MG63 (cell line): Measurements from ENCODE around the gene ADARB2. TPM values are rescaled to one million over a fixed set of nuclear protein-coding genes. Genes with fewer than 3 reads are reported as not detected.
"Not testable (repeated sequence)": the region's sequence is repeated elsewhere in the genome, so short reads cannot be mapped to it uniquely, and the experiment has no call there.

ENCODE experiments used
- DNase-seq: peaks from one replicate; pipeline ENCODE4 v3.0.0-alpha.2; 2020
- H3K27me3 ChIP-seq: fragments of 250-450 bp; sonication (Bioruptor Pico); 2 replicates; pipeline ENCODE4 v1.5.1; 2020; ENCODE audit warnings: mild to moderate bottlenecking, moderate library complexity
- H3K36me3 ChIP-seq: fragments of 250-450 bp; sonication (Bioruptor Pico); 2 replicates; pipeline ENCODE4 v1.5.1; 2020; ENCODE audit warnings: mild to moderate bottlenecking, moderate library complexity
- H3K4me3 ChIP-seq: fragments of 250-450 bp; sonication (Bioruptor Pico); 2 replicates; pipeline ENCODE4 v1.5.1; 2020; ENCODE audit warnings: mild to moderate bottlenecking, moderate library complexity
- H3K9me3 ChIP-seq: fragments of 250-450 bp; sonication (Bioruptor Pico); 2 replicates; pipeline ENCODE4 v1.5.1; 2020; ENCODE audit warnings: mild to moderate bottlenecking, moderate library complexity
- total RNA-seq: library from RNA; depleted of rRNA; stranded (reverse); fragments of >200 nt; shearing (Covaris generic); gene quantifications from 2 replicates; pipeline ENCODE4 v1.2.3, GENCODE V29; 2014; ENCODE audit warnings: low replicate concordance

ADARB2 gene
- total RNA-seq, 1 experiment from 2014 or later: not detected

- no peak for DNase-seq
- Histone ChIP-seq H3K4me3 (no peak overlapping the region), H3K36me3 (no peaks in the 10 kb centered on the region), H3K9me3 (no peaks in the 10 kb centered on the region), H3K27me3 (peaks cover 2% of the 10 kb centered on the region; the same call in 1 of the 2 replicates)
Measured at GRCh38 chr10:1625731-1626130, 111.6 kb downstream of the ADARB2 start.

DNA sequence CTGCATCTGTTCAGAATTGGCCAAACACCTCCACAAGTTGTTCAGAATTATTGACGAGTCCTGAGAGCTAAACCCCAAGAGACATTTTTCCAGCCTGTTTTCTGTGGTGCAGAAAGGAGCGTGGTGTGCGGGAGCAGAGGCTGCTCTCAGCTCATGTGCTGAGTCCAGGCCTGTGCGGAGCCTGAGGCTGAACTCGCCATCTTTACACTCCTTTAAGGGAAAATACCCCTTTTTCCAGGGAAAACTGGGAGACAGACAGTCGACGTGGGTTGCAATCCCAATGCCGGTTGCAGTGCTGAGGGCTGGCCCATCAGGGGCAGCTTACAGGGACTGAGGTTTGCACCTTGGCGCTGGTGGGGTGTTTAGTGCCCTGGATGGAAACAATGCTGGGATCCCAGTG is 112.2 kb downstream of the ADARB2 start:
- no peaks in the 10 kb centered on the region for H3K9me3 ChIP-seq
- H3K27me3 ChIP-seq: peaks cover 2% of the 10 kb centered on the region; the same call in 1 of the 2 replicates
- no peak for DNase-seq
- H3K4me3 ChIP-seq: no peak overlapping the region
- no peaks in the 10 kb centered on the region for H3K36me3 ChIP-seq

GRCh38 chr10:1624240-1624639 is 113.1 kb downstream of the ADARB2 start:
- H3K4me3 ChIP-seq: no peak overlapping the region
- DNase-seq: no peak
- no peaks in the 10 kb centered on the region for H3K36me3 ChIP-seq
- peaks cover 2% of the 10 kb centered on the region; the same call in 1 of the 2 replicates for H3K27me3 ChIP-seq
- H3K9me3 ChIP-seq: no peaks in the 10 kb centered on the region

DNA sequence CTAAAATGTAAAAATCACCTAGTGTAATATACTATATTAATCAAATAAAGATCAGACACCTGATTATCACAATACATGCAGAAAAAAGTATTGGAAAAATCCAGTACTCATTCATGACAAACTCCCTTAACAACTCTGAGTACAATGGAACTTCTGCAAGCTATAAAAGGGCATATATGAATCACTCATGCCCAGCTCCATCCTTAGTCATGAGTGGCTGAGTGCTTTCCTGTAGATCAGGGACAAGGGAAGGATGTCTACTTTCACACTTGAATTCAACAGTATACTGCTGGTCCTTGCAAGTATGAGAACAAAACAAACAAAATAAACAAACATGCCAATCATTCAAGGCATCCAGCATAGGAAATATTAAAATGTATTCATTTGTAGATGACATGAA is 116.5 kb downstream of the ADARB2 start:
- H3K27me3 ChIP-seq: peaks cover 2% of the 10 kb centered on the region; the same call in 1 of the 2 replicates
- no peaks in the 10 kb centered on the region for H3K36me3 ChIP-seq
- no peak for DNase-seq
- no peak overlapping the region for H3K4me3 ChIP-seq
- H3K9me3 ChIP-seq: no peaks in the 10 kb centered on the region

DNA sequence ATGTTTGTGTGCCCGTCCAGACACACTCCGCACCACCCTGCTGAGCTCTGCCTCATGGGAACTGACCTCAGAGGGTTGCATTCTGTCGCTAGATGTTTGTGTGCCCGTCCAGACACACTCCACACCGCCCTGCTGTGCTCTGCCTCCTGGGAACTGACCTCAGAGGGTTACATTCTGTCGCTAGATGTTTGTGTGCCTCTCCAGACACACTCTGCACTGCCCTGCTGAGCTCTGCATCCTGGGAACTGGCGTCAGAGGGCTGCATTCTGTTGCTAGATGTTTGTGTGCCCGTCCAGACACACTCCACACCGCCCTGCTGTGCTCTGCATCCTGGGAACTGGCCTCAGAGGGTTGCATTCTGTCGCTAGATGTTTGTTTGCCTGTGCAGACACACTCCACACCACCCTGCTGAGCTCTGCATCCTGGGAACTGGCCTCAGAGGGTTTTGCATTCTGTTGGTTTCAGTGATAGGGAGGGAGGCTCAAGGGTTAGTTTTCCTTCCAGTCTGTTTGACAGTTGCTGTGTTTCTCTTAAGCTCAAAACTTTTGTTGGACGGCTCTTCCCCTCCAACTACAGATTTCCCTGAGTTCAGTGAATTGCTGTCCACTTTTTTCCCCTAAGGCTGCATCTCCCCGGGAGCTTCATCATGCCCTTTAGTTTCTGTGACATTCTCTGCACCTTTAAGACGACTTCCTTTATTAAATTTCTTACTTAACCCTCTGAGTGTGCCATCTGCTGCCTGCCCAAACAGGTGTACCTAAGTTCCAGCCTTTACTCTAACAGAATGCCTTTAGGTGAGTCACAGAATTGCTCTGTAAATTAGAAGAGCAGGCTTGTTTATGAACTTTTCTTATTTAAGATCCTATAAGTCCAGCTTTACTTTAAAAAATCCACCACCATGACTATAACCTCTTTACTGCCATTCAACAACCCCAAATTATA is 119.7 kb downstream of the ADARB2 start:
- not testable (repeated sequence) for H3K36me3 ChIP-seq, H3K27me3 ChIP-seq, DNase-seq, H3K9me3 ChIP-seq, H3K4me3 ChIP-seq

DNA sequence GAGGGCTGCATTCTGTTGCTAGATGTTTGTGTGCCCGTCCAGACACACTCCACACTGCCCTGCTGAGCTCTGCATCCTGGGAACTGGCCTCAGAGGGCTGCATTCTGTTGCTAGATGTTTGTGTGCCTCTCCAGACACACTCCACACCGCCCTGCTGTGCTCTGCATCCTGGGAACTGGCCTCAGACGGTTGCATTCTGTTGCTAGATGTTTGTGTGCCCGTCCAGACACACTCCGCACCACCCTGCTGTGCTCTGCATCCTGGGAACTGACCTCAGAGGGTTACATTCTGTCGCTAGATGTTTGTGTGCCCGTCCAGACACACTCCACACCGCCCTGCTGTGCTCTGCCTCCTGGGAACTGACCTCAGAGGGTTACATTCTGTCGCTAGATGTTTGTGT is 120.6 kb downstream of the ADARB2 start:
- not testable (repeated sequence) for H3K4me3 ChIP-seq, H3K27me3 ChIP-seq, DNase-seq, H3K36me3 ChIP-seq, H3K9me3 ChIP-seq

DNA sequence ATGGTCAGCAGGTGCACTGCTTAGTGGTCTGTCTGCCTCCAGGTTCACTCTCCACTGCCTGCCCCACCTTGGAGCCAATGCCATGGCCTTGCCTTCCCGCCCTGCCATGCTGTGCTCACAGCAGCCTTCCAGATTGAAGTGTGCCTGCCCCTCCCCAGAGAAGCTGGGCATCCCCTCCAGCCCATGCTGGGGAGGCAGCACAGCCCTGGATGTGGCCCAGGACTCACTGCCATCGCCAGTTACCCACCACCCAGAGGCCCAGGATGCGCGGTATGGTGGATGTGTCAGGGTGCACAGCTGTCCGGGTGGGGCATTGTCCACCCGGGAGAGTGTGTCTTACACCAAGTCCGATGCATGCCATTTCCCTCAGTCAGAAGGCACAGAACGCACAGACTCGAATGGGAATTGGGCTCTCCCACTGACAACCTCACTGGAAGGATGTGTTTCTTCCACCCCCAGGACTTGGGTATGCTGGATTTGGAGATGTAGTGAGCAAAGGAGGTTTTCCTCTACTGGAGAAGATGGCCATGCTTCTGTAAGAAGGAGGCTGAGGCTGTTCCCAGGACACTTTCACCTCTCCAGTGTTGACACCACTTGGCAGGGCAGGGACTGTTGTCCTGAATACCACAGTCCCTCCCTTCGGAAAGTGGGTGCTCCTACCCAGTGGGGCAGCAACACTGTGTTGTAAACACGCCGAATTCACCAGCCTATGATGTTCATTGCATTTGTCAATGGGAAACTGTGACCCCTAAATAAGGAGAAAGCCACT is 122.0 kb downstream of the ADARB2 start:
- Histone ChIP-seq H3K9me3 (no peaks in the 10 kb centered on the region), H3K4me3 (no peak overlapping the region), H3K36me3 (no peaks in the 10 kb centered on the region), H3K27me3 (peaks cover 5% of the 10 kb centered on the region)
- no peak for DNase-seq

- H3K9me3 ChIP-seq: no peaks in the 10 kb centered on the region
- no peak overlapping the region for H3K4me3 ChIP-seq
- H3K36me3 ChIP-seq: no peaks in the 10 kb centered on the region
- H3K27me3 ChIP-seq: peaks cover 12% of the 10 kb centered on the region
- no peak for DNase-seq
Measured at GRCh38 chr10:1613511-1613910, 123.8 kb downstream of the ADARB2 start.

- Histone ChIP-seq H3K9me3 (no peaks in the 10 kb centered on the region), H3K27me3 (peaks cover 17% of the 10 kb centered on the region), H3K4me3 (no peak overlapping the region), H3K36me3 (no peaks in the 10 kb centered on the region)
- no peak for DNase-seq
Measured at GRCh38 chr10:1612908-1613307, 124.4 kb downstream of the ADARB2 start.

GRCh38 chr10:1611936-1612550 is 125.3 kb downstream of the ADARB2 start:
- DNase-seq: no peak
- peaks cover 17% of the 10 kb centered on the region for H3K27me3 ChIP-seq
- no peak overlapping the region for H3K4me3 ChIP-seq
- no peaks in the 10 kb centered on the region for H3K36me3 ChIP-seq
- no peaks in the 10 kb centered on the region for H3K9me3 ChIP-seq

- Histone ChIP-seq H3K27me3 (peaks cover 17% of the 10 kb centered on the region), H3K9me3 (no peaks in the 10 kb centered on the region), H3K4me3 (no peak overlapping the region), H3K36me3 (no peaks in the 10 kb centered on the region)
- no peak for DNase-seq
Measured at GRCh38 chr10:1610986-1611770, 126.1 kb downstream of the ADARB2 start.

DNA sequence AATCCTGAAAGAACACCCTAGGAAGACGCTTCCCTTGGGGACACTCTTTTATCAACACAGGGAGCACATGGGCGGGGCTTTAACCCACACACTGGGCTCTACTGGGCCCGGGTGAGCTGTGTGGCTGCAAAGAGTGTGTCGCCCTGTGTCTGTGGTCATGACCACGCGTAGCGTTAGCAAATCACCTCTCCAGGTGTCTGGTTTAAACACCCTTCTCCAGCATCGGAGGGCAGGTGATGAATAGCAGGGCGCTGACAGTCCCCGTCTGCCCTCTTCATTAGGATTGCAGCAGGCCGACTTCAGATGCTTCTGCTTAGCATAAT is 127.7 kb downstream of the ADARB2 start:
- peaks cover 17% of the 10 kb centered on the region for H3K27me3 ChIP-seq
- no peaks in the 10 kb centered on the region for H3K36me3 ChIP-seq
- no peak for DNase-seq
- no peaks in the 10 kb centered on the region for H3K9me3 ChIP-seq
- no peak overlapping the region for H3K4me3 ChIP-seq

DNA sequence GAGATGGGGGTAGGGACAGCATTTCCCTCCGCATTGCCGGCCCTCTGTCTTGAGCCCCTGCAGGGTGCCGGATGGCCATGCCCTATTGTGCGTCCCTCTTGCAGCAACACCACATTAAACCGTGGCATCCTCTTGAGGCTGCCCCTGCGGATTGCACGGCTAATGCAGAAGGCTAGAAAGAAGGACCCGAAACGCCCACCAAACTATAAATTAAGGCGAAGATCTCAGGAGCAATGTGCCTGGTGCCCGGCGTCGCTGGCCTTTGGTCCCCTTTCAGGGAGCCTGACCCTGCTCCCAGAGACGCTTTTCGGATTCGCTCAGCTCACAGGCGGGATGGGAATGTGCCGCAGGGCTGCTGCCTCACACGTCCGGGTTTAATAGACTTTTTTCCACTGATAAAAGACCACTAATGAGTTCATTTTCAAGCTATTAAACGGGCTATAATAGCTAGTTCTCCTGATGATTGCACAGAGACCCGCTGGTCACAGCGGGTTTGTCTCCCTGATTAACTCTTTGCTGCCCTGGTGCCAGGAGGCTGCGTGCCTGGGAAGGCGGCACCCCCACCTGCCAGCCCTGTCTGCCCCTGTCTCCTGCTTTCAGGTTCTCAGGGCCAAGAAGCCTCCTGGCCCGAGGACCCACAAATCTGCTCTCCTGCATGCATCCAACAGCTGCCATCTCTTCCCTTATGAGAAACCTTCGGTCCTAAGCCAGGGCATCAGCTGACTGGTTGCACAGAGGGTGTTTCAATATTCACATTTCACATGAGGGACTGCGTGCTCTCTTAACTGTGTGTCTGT is 128.3 kb downstream of the ADARB2 start:
- no peak for DNase-seq
- H3K9me3 ChIP-seq: no peaks in the 10 kb centered on the region
- no peaks in the 10 kb centered on the region for H3K36me3 ChIP-seq
- no peak overlapping the region for H3K4me3 ChIP-seq
- H3K27me3 ChIP-seq: peaks cover 17% of the 10 kb centered on the region

- no peak for DNase-seq
- Histone ChIP-seq H3K27me3 (peaks cover 17% of the 10 kb centered on the region), H3K9me3 (no peaks in the 10 kb centered on the region), H3K4me3 (no peak overlapping the region), H3K36me3 (no peaks in the 10 kb centered on the region)
Measured at GRCh38 chr10:1608408-1608807, 128.9 kb downstream of the ADARB2 start.

DNA sequence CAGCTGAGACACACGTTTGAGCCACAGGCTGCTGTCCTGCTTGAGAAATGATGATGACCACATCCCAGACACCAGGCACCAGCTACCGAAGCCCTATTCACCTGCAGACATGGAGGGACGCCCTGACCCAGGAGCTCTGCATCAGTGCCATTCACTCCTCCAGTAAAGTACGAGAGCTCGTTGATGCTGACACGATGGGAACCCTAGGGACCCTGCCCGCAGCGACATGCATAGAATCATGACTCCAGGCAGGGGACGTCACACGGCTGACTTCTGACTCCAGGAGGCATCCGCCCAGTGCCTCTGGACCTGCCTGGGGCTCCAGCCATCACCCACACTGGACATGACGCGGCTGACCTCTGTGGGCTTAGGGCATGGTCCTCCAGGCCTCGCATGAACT is 129.9 kb downstream of the ADARB2 start:
- no peak for DNase-seq
- H3K4me3 ChIP-seq: no peak overlapping the region
- peaks cover 12% of the 10 kb centered on the region for H3K27me3 ChIP-seq
- H3K36me3 ChIP-seq: no peaks in the 10 kb centered on the region
- no peaks in the 10 kb centered on the region for H3K9me3 ChIP-seq
